ENCODE data around the gene ZMYM2. TPM values are rescaled to one million over a fixed set of nuclear protein-coding genes. Genes with fewer than 3 reads are reported as not detected.

ZMYM2 gene
- total and polyA plus RNA-seq, 2 of the 13 experiments (the other 11 are each of a cell fraction or from before 2014, with no cell fraction given): 22.4 to 40.8 TPM

- TF ChIP-seq SNAPC5 (CRISPR knock-in tag; IDR thresholded peaks at IDR 0.05; ENCODE audit: borderline replicate concordance) (no peak), KDM5A (IDR thresholded peaks at IDR 0.05; ENCODE audit: borderline replicate concordance, low read length) (no peak), MED8 (CRISPR knock-in tag; IDR thresholded peaks at IDR 0.05; ENCODE audit: insufficient replicate concordance) (no peak), PRMT3 (CRISPR knock-in tag; IDR thresholded peaks at IDR 0.05; ENCODE audit: borderline replicate concordance, low read depth) (no peak), NFIC (IDR thresholded peaks at IDR 0.05; ENCODE audit: low read length) (no peak), ZNF678 (CRISPR knock-in tag; IDR thresholded peaks at IDR 0.05) (no peak)
- TF ChIP-seq, protein P1, sequence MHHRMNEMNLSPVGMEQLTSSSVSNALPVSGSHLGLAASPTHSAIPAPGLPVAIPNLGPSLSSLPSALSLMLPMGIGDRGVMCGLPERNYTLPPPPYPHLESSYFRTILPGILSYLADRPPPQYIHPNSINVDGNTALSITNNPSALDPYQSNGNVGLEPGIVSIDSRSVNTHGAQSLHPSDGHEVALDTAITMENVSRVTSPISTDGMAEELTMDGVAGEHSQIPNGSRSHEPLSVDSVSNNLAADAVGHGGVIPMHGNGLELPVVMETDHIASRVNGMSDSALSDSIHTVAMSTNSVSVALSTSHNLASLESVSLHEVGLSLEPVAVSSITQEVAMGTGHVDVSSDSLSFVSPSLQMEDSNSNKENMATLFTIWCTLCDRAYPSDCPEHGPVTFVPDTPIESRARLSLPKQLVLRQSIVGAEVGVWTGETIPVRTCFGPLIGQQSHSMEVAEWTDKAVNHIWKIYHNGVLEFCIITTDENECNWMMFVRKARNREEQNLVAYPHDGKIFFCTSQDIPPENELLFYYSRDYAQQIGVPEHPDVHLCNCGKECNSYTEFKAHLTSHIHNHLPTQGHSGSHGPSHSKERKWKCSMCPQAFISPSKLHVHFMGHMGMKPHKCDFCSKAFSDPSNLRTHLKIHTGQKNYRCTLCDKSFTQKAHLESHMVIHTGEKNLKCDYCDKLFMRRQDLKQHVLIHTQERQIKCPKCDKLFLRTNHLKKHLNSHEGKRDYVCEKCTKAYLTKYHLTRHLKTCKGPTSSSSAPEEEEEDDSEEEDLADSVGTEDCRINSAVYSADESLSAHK (CRISPR knock-in tag; IDR thresholded peaks at IDR 0.05; ENCODE audit: borderline replicate concordance): no peak
These were observed 43.1 kb downstream of the ZMYM2 start (continued) for GRCh38 chr13:20001366-20002190.

DNA sequence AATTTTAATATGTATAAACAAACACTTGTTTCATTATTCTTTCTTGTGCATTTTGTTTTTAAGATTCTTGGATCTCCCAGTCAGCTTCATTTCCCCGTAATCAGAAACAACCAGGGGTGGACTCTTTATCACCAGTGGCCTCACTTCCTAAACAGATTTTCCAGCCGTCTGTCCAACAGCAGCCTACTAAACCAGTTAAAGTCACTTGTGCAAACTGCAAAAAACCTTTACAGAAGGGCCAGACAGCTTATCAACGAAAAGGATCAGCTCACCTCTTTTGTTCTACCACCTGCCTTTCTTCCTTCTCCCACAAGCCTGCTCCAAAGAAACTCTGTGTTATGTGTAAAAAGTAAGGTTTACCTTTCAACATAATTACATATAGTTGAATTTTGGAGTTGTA is 44.3 kb downstream of the ZMYM2 start:
- no peak overlapping the region for H3K9ac ChIP-seq (ENCODE audit: insufficient read depth, low read depth, low read length)
- in situ Hi-C loops (cut with HindIII; ENCODE audit: extremely low pct_ligation_motif_present, low pct_unique_long_range_greater_than_20kb) (no loop called here), intact Hi-C loops (cut with micrococcal nuclease; ENCODE audit: unreplicated experiment) (no loop called here)
- no peaks in the 10 kb centered on the region for H3K27me3 ChIP-seq (ENCODE audit: control insufficient read depth in 1 of 2, insufficient read depth in 2 of 2, low read length in 2 of 2)
- H3K4me2 ChIP-seq (ENCODE audit: low read depth, low read length): no peak overlapping the region
- H3K27ac ChIP-seq (ENCODE audit: extremely low read length, insufficient read depth, low read length): no peak overlapping the region
- H2AFZ ChIP-seq (ENCODE audit: low read length): no peak overlapping the region
- ATAC-seq (no peak), FAIRE-seq (no peak), DNase-seq (ENCODE audit: low spot score) (no peak)
- 94% methylated on average over 3 of the region's 3 CpGs for WGBS (ENCODE audit: low lambda C conversion rate)
- CTCF ChIA-PET (ENCODE audit: low intra/inter-chr PET ratio, low total read pairs): no interaction called here
- H3K36me3 ChIP-seq (replicated peaks in 1 of 2; ENCODE audit: control insufficient read depth in 1 of 2, insufficient read depth in 2 of 2, low read length in 2 of 2): peaks cover 6 to 26% of the 10 kb centered on the region in 2 experiments
- no peaks in the 10 kb centered on the region for H3K4me1 ChIP-seq (ENCODE audit: insufficient read depth, low read length)
- no peaks in the 10 kb centered on the region for H4K20me1 ChIP-seq (ENCODE audit: insufficient read depth, low read length)
- POLR2A ChIA-PET: no interaction called here
- BruUV-seq (replicated peaks): no TSS peak
- no peak overlapping the region for H3K4me3 ChIP-seq (replicated peaks in 1 of 3; ENCODE audit: insufficient read depth in 1 of 3, low read depth in 2 of 3, low read length in 3 of 3)
- no peaks in the 10 kb centered on the region for H3K9me3 ChIP-seq (ENCODE audit: low read length)
- H3K79me2 ChIP-seq (ENCODE audit: insufficient read depth, low read length): peaks cover 2% of the 10 kb centered on the region
- TF ChIP-seq CC2D1A (CRISPR knock-in tag; IDR thresholded peaks at IDR 0.05) (no peak), TAF1 (CRISPR knock-in tag; IDR thresholded peaks at IDR 0.05) (no peak)
- TF ChIP-seq, protein P2, sequence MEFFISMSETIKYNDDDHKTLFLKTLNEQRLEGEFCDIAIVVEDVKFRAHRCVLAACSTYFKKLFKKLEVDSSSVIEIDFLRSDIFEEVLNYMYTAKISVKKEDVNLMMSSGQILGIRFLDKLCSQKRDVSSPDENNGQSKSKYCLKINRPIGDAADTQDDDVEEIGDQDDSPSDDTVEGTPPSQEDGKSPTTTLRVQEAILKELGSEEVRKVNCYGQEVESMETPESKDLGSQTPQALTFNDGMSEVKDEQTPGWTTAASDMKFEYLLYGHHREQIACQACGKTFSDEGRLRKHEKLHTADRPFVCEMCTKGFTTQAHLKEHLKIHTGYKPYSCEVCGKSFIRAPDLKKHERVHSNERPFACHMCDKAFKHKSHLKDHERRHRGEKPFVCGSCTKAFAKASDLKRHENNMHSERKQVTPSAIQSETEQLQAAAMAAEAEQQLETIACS (CRISPR knock-in tag; IDR thresholded peaks at IDR 0.05): no peak
